Upper lobe of left lung (tissue), 4 donors: Measurements from ENCODE around the gene DTNB.

Experiments
- CTCF ChIP-seq, 6 experiments: fragments of 450-650 bp in 4 of 6; fragments of 200-600 bp in 2 of 6; sonication (generic) in 2 of 6; IDR thresholded peaks; one replicate each; pipeline ENCODE4 v1.5.1; 2016 to 2019; ENCODE audit warnings: antibody characterized with exemption in 6 of 6
- POLR2AphosphoS5 ChIP-seq, 2 donors: sonication (generic); formaldehyde crosslinking; IDR thresholded peaks; one replicate each; pipeline ENCODE4 v1.5.1; 2017; ENCODE audit warnings: antibody characterized with exemption in 2 of 2

- TF ChIP-seq POLR2AphosphoS5 (IDR thresholded peaks at IDR 0.05) (no peak), CTCF (IDR thresholded peaks at IDR 0.05) (no peak)
Measured at GRCh38 chr2:25447018-25447417, 226.4 kb downstream of the DTNB start.
